ENCODE data around the gene PCDHGA2.
A peak's percentile ranks its signal among the peaks of the same experiment; 100 is the strongest.

The PCDHGA2 gene

GRCh38 chr5:141319699-141320098 lies 18.9 kb upstream of the PCDHGA2 start:
- H3K4me3 ChIP-seq (ENCODE audit: low read length), result peak overlapping the region; percentile 86
- no peak for TF ChIP-seq CTCF (IDR thresholded peaks at IDR 0.05; ENCODE audit: insufficient read depth, low read depth, low read length, missing control alignments)
- no peak for DNase-seq (ENCODE audit: low read depth)

GRCh38 chr5:141320225-141321169 lies 18.1 kb upstream of the PCDHGA2 start, which contains the start of gene TAF7:
Gene TAF7, minus strand, starts transcription at chr5:141320784. Its CDS starts 740 bp downstream, at chr5:141320044.
- peak; percentile 88 for TF ChIP-seq CTCF (IDR thresholded peaks at IDR 0.05; ENCODE audit: insufficient read depth, low read depth, low read length, missing control alignments)
- peak within 1 kb of the TSS; percentile 86 for H3K4me3 ChIP-seq (ENCODE audit: low read length)
- peak; percentile 93 for DNase-seq (ENCODE audit: low read depth)

GRCh38 chr5:141322261-141322660 lies 16.3 kb upstream of the PCDHGA2 start:
- DNase-seq (ENCODE audit: low read depth), result no peak
- no peak overlapping the region for H3K4me3 ChIP-seq (ENCODE audit: low read length)
- TF ChIP-seq CTCF (IDR thresholded peaks at IDR 0.05; ENCODE audit: insufficient read depth, low read depth, low read length, missing control alignments), result no peak

- DNase-seq (ENCODE audit: low read depth), result peak; percentile 58
- H3K4me3 ChIP-seq (ENCODE audit: low read length), result peak overlapping the region; percentile 40
- peak; percentile 49 for TF ChIP-seq CTCF (IDR thresholded peaks at IDR 0.05; ENCODE audit: insufficient read depth, low read depth, low read length, missing control alignments)
Observed at GRCh38 chr5:141326088-141326854, 12.3 kb upstream of the PCDHGA2 start.

- no peak for DNase-seq (ENCODE audit: low read depth)
Observed at GRCh38 chr5:141328231-141328630, 10.3 kb upstream of the PCDHGA2 start.

More at GRCh38 chr5:141328231-141328630, 10.3 kb upstream of the PCDHGA2 start:
- TF ChIP-seq CTCF (IDR thresholded peaks at IDR 0.05; ENCODE audit: insufficient read depth, low read depth, low read length, missing control alignments), result no peak
- no peak overlapping the region for H3K4me3 ChIP-seq (ENCODE audit: low read length)
